ENCODE measurements around the gene TMEM186. TPM values are rescaled to one million over a fixed set of nuclear protein-coding genes. Genes with fewer than 3 reads are reported as not detected.
A peak's percentile ranks its signal among the peaks of the same experiment; 100 is the strongest.
"Not testable (repeated sequence)": the region's sequence is repeated elsewhere in the genome, so short reads cannot be mapped to it uniquely, and the experiment has no call there.

The TMEM186 gene
- polyA plus RNA-seq (2013, experiment 1 of 2), result 5.8 TPM
- polyA plus RNA-seq (2013, experiment 2 of 2), result 7.4 TPM

- Histone ChIP-seq H3K9ac (ENCODE audit: low read depth, low read length) (peak within 1 kb of the TSS; percentile 86), H3K27ac (ENCODE audit: low read depth, low read length) (peak within 1 kb of the TSS; percentile 66), H3K36me3 (ENCODE audit: insufficient read depth, low read length) (peaks cover 45% of the 10 kb centered on the region), H3K27me3 (ENCODE audit: insufficient read depth, low read length) (no peaks in the 10 kb centered on the region), H3K4me3 (ENCODE audit: low read length) (peak within 1 kb of the TSS; percentile 86), H3K4me1 (ENCODE audit: insufficient read depth, low read length) (peaks cover 12% of the 10 kb centered on the region), H3K9me3 (ENCODE audit: insufficient read depth, low read depth, low read length) (no peaks in the 10 kb centered on the region)
- under 1% methylated on average over 61 of the region's 61 CpGs for WGBS
Observed at GRCh38 chr16:8797364-8798173, at the start of gene TMEM186, which contains the start of gene PMM2. Gene TMEM186, minus strand, starts transcription at chr16:8797639. Its CDS starts 25 bp downstream, at chr16:8797614. Gene PMM2, plus strand, starts transcription at chr16:8797839. Its CDS starts 44 bp downstream, at chr16:8797883.

- Histone ChIP-seq H3K36me3 (ENCODE audit: insufficient read depth, low read length) (peaks cover 48% of the 10 kb centered on the region), H3K4me3 (ENCODE audit: low read length) (no peak overlapping the region), H3K9ac (ENCODE audit: low read depth, low read length) (no peak overlapping the region), H3K27ac (ENCODE audit: low read depth, low read length) (no peak overlapping the region), H3K4me1 (ENCODE audit: insufficient read depth, low read length) (no peaks in the 10 kb centered on the region), H3K9me3 (ENCODE audit: insufficient read depth, low read depth, low read length) (no peaks in the 10 kb centered on the region), H3K27me3 (ENCODE audit: insufficient read depth, low read length) (no peaks in the 10 kb centered on the region)
- 94% methylated on average over 13 of the region's 13 CpGs for WGBS
Observed at GRCh38 chr16:8847145-8847544, 49.7 kb upstream of the TMEM186 start.

GRCh38 chr16:8846401-8846932 lies 49.0 kb upstream of the TMEM186 start:
- peaks cover 41% of the 10 kb centered on the region for H3K36me3 ChIP-seq (ENCODE audit: insufficient read depth, low read length)

GRCh38 chr16:8845699-8846298 lies 48.4 kb upstream of the TMEM186 start:
- H3K4me3 ChIP-seq (ENCODE audit: low read length), result no peak overlapping the region
- H3K36me3 ChIP-seq (ENCODE audit: insufficient read depth, low read length), result peaks cover 38% of the 10 kb centered on the region
- WGBS, result 93% methylated on average over 7 of the region's 7 CpGs

More at GRCh38 chr16:8846401-8846932, 49.0 kb upstream of the TMEM186 start:
- no peak overlapping the region for H3K4me3 ChIP-seq (ENCODE audit: low read length)
- H3K9me3 ChIP-seq (ENCODE audit: insufficient read depth, low read depth, low read length), result no peaks in the 10 kb centered on the region
- WGBS, result 86% methylated on average over 10 of the region's 10 CpGs
- no peak overlapping the region for H3K9ac ChIP-seq (ENCODE audit: low read depth, low read length)
- H3K4me1 ChIP-seq (ENCODE audit: insufficient read depth, low read length), result no peaks in the 10 kb centered on the region
- no peaks in the 10 kb centered on the region for H3K27me3 ChIP-seq (ENCODE audit: insufficient read depth, low read length)
- no peak overlapping the region for H3K27ac ChIP-seq (ENCODE audit: low read depth, low read length)

GRCh38 chr16:8843296-8843695 lies 45.9 kb upstream of the TMEM186 start:
- peaks cover 13% of the 10 kb centered on the region for H3K36me3 ChIP-seq (ENCODE audit: insufficient read depth, low read length)
- H3K27me3 ChIP-seq (ENCODE audit: insufficient read depth, low read length), result not testable (repeated sequence)
- 97% methylated on average over 5 of the region's 12 CpGs for WGBS

More at GRCh38 chr16:8845699-8846298, 48.4 kb upstream of the TMEM186 start:
- no peaks in the 10 kb centered on the region for H3K27me3 ChIP-seq (ENCODE audit: insufficient read depth, low read length)
- H3K27ac ChIP-seq (ENCODE audit: low read depth, low read length), result no peak overlapping the region
- H3K4me1 ChIP-seq (ENCODE audit: insufficient read depth, low read length), result no peaks in the 10 kb centered on the region
- H3K9me3 ChIP-seq (ENCODE audit: insufficient read depth, low read depth, low read length), result no peaks in the 10 kb centered on the region
- H3K9ac ChIP-seq (ENCODE audit: low read depth, low read length), result no peak overlapping the region

GRCh38 chr16:8842016-8842415 lies 44.6 kb upstream of the TMEM186 start:
- H3K9me3 ChIP-seq (ENCODE audit: insufficient read depth, low read depth, low read length); H3K9ac ChIP-seq (ENCODE audit: low read depth, low read length); H3K4me1 ChIP-seq (ENCODE audit: insufficient read depth, low read length); H3K27ac ChIP-seq (ENCODE audit: low read depth, low read length); H3K27me3 ChIP-seq (ENCODE audit: insufficient read depth, low read length); H3K36me3 ChIP-seq (ENCODE audit: insufficient read depth, low read length); H3K4me3 ChIP-seq (ENCODE audit: low read length): not testable (repeated sequence)
- 72% methylated on average over 4 of the region's 4 CpGs for WGBS

More at GRCh38 chr16:8843296-8843695, 45.9 kb upstream of the TMEM186 start:
- H3K9ac ChIP-seq (ENCODE audit: low read depth, low read length); H3K4me3 ChIP-seq (ENCODE audit: low read length); H3K27ac ChIP-seq (ENCODE audit: low read depth, low read length); H3K4me1 ChIP-seq (ENCODE audit: insufficient read depth, low read length); H3K9me3 ChIP-seq (ENCODE audit: insufficient read depth, low read depth, low read length): not testable (repeated sequence)

GRCh38 chr16:8837594-8837993 lies 40.2 kb upstream of the TMEM186 start:
- H3K27me3 ChIP-seq (ENCODE audit: insufficient read depth, low read length); H3K27ac ChIP-seq (ENCODE audit: low read depth, low read length); H3K4me1 ChIP-seq (ENCODE audit: insufficient read depth, low read length); H3K4me3 ChIP-seq (ENCODE audit: low read length); H3K36me3 ChIP-seq (ENCODE audit: insufficient read depth, low read length); H3K9me3 ChIP-seq (ENCODE audit: insufficient read depth, low read depth, low read length); H3K9ac ChIP-seq (ENCODE audit: low read depth, low read length): not testable (repeated sequence)
- 81% methylated on average over 15 of the region's 15 CpGs for WGBS

GRCh38 chr16:8836797-8837196 lies 39.4 kb upstream of the TMEM186 start:
- H3K36me3 ChIP-seq (ENCODE audit: insufficient read depth, low read length); H3K9ac ChIP-seq (ENCODE audit: low read depth, low read length); H3K9me3 ChIP-seq (ENCODE audit: insufficient read depth, low read depth, low read length); H3K4me3 ChIP-seq (ENCODE audit: low read length); H3K27me3 ChIP-seq (ENCODE audit: insufficient read depth, low read length); H3K27ac ChIP-seq (ENCODE audit: low read depth, low read length): not testable (repeated sequence)
- peaks cover 11% of the 10 kb centered on the region for H3K4me1 ChIP-seq (ENCODE audit: insufficient read depth, low read length)
- 43% methylated on average over 7 of the region's 7 CpGs for WGBS

GRCh38 chr16:8832717-8833105 lies 35.3 kb upstream of the TMEM186 start:
- Histone ChIP-seq H3K9ac (ENCODE audit: low read depth, low read length) (peak overlapping the region; percentile 84), H3K4me1 (ENCODE audit: insufficient read depth, low read length) (peaks cover 32% of the 10 kb centered on the region), H3K4me3 (ENCODE audit: low read length) (no peak overlapping the region)

GRCh38 chr16:8831871-8832716 lies 34.7 kb upstream of the TMEM186 start:
- Histone ChIP-seq H3K9ac (ENCODE audit: low read depth, low read length) (peak overlapping the region; percentile 84), H3K27ac (ENCODE audit: low read depth, low read length) (peak overlapping the region; percentile 100), H3K9me3 (ENCODE audit: insufficient read depth, low read depth, low read length) (no peaks in the 10 kb centered on the region), H3K27me3 (ENCODE audit: insufficient read depth, low read length) (no peaks in the 10 kb centered on the region), H3K4me1 (ENCODE audit: insufficient read depth, low read length) (peaks cover 32% of the 10 kb centered on the region), H3K36me3 (ENCODE audit: insufficient read depth, low read length) (peaks cover 23% of the 10 kb centered on the region), H3K4me3 (ENCODE audit: low read length) (no peak overlapping the region; the same call in 1 of the 2 replicates)
- 17% methylated on average over 18 of the region's 18 CpGs for WGBS

More at GRCh38 chr16:8832717-8833105, 35.3 kb upstream of the TMEM186 start:
- Histone ChIP-seq H3K27ac (ENCODE audit: low read depth, low read length) (peak overlapping the region; percentile 100), H3K27me3 (ENCODE audit: insufficient read depth, low read length) (no peaks in the 10 kb centered on the region), H3K36me3 (ENCODE audit: insufficient read depth, low read length) (peaks cover 22% of the 10 kb centered on the region), H3K9me3 (ENCODE audit: insufficient read depth, low read depth, low read length) (no peaks in the 10 kb centered on the region)
- WGBS, result 68% methylated on average over 16 of the region's 16 CpGs
